MM.1S (cell line): ENCODE data around the gene ALDH3B2.

Source experiments
- CTCF ChIP-seq: fragments of 300-600 bp; sonication (generic); IDR thresholded peaks from 2 replicates; pipeline ENCODE4 v1.5.1; 2016; ENCODE audit warnings: antibody characterized with exemption, low read length, mixed read lengths
- EZH2phosphoT487 ChIP-seq: fragments of 300-600 bp; sonication (generic); IDR thresholded peaks from 2 replicates; pipeline ENCODE4 v1.6.1; 2018; ENCODE audit warnings: antibody characterized with exemption, low read length

GRCh38 chr11:67700548-67701262, 26.3 kb upstream of the ALDH3B2 start:
- TF ChIP-seq CTCF, result no peak
- TF ChIP-seq EZH2phosphoT487, result no peak
